ENCODE measurements around the gene KCNS1.

- TF ChIP-seq GATA2 (IDR thresholded peaks at IDR 0.05; ENCODE audit: low read depth, low read length) (no peak), GATA3 (IDR thresholded peaks at IDR 0.05; ENCODE audit: low read depth, low read length) (no peak)
Observed at GRCh38 chr20:45059022-45059728, 41.8 kb downstream of the KCNS1 start.

Measured in SH-SY5Y (cell line).